Hippocampal formation (tissue), 2 donors: ENCODE results near the gene CPEB1.
"Not testable (repeated sequence)": the region's sequence is repeated elsewhere in the genome, so short reads cannot be mapped to it uniquely, and the experiment has no call there.

Experiments used
- DNase-seq, 2 donors: peaks; one replicate each; lab custom pipeline; 2025; lab: John Stamatoyannopoulos, UW

The CPEB1 gene

DNA sequence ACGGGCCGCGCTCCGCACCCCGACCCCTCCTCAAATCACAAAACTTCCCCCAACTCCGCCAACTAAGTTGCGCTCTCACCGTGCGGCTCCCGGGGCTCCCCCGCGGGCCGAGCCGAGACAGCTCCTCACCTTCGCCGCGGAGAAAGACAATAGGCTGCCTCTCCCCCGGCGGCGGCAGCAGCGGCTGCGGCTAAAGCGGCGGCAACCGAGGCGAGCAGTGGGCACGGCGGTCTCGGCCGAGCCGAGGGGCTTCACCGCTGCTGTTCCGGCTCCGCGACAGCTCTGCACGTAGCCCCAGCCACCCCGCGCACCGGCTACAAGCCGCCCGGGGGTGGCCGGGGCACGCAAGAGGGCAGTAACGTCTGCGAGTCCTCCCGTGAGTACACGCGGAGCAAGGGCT lies 133.6 kb downstream of the CPEB1 start:
- DNase-seq = not testable (repeated sequence)

- not testable (repeated sequence) for DNase-seq
Observed at GRCh38 chr15:82507693-82508092, 139.5 kb downstream of the CPEB1 start.

DNA sequence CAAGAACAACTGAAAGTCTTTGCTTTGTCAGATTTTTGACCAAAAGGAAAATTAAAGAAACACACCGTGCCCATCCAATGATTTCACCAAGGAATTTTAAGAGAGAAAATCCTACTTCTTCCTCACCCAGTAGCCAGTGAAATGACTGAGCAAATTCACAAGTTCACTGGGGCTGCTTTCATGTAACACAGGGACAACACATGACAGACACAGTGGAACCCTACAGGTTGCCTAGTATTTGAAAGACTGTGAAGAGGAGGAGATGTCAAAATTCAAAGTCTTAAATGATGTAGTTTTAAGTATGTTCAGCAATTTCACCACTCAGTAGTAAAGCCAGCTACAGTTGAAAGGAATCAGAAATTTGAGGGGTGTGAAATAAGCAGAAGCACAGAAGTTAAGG lies 140.1 kb downstream of the CPEB1 start:
- DNase-seq = not testable (repeated sequence)

DNA sequence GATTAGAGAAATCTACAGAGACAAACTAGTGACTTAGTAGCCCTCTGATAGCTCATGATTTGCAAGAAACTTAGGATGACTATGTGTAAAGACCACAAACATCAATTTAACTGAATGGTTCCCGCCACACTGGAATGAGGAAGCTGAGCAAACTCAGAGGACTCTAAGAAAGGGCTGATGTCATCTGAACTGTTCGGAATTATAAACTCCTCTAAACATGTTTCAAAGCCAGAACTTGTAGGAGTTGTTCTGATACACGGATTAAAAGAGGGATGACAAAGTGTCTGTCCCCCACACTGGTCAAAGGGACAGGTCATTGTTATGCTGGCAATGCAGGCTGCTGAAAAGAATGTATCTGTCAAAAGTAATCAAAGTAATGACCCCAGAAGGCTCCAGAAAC lies 141.3 kb downstream of the CPEB1 start:
- not testable (repeated sequence) for DNase-seq

DNA sequence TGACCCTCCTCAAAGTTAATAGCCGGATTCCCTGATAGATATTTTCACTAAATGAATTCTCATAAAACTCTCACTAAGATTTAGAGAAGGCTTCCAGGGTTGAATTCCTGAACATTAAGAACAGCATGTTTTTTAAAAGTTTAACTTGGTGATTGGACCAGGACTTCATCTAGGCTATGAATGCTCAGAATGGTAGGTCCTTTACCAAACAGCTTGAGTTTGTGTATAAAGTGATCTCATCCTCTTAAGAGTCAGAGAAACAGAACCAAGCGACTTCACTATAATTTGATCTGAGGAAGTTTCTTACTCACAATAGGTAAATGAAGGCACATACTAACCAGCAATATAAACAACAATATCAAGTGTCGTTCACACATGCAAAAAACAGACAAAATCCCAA lies 143.1 kb downstream of the CPEB1 start:
- DNase-seq = not testable (repeated sequence)

- not testable (repeated sequence) for DNase-seq
Observed at GRCh38 chr15:82502700-82503339, 144.3 kb downstream of the CPEB1 start.

DNA sequence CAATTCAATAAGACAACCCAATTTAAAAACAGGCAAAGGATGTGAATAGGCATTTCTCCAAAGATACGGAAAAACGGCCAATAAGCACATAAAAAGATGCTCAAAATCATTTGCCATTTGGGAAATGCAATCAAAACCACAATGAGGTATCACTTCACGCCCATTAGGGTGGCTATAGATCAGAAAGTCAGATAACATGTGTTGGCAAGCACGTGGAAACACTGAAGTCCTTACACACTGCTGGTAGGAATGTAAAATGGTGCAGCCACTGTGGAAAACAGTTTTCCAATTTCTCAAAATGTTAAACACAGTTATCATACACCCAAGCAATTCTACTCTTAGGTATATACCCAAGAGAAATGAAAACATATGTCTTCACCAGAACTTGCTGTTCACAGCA lies 146.4 kb downstream of the CPEB1 start:
- DNase-seq = not testable (repeated sequence)

- DNase-seq = not testable (repeated sequence)
Observed at GRCh38 chr15:82497978-82498377, 149.2 kb downstream of the CPEB1 start.
